Neutrophil (primary cell): ENCODE measurements around the gene SERPINB4.
"Not testable (repeated sequence)": the region's sequence is repeated elsewhere in the genome, so short reads cannot be mapped to it uniquely, and the experiment has no call there.

ENCODE experiments used
- H3K27ac ChIP-seq: fragments of 200-600 bp; sonication (generic); 2 replicates; pipeline ENCODE4 v1.5.1; 2016; ENCODE audit warnings: mild to moderate bottlenecking, moderate library complexity
- H3K27me3 ChIP-seq: fragments of 200-600 bp; sonication (generic); 2 replicates; pipeline ENCODE4 v1.6.0; 2016; ENCODE audit warnings: mild to moderate bottlenecking
- H3K36me3 ChIP-seq: fragments of 200-600 bp; sonication (generic); 2 replicates; pipeline ENCODE4 v1.5.1; 2017
- H3K4me1 ChIP-seq, 2 experiments: fragments of 200-600 bp in 1 of 2; sonication (generic) in 1 of 2; 1 replicate in 1 of 2; 2 replicates in 1 of 2; pipeline versions ENCODE4 v1.5.1 to v1.6.1; 2013 to 2016; ENCODE audit warnings: low read depth in 1 of 2, low read length in 1 of 2, mild to moderate bottlenecking in 1 of 2, moderate library complexity in 1 of 2; ENCODE audit not compliant: control insufficient read depth in 1 of 2, insufficient read depth in 1 of 2
- H3K4me3 ChIP-seq, 2 experiments: fragments of 200-600 bp in 1 of 2; sonication (generic) in 1 of 2; 1 replicate in 1 of 2; 2 replicates in 1 of 2; pipeline ENCODE4 v1.5.1; 2013 to 2016; ENCODE audit warnings: low read depth in 1 of 2, low read length in 1 of 2, mild to moderate bottlenecking in 1 of 2, moderate library complexity in 1 of 2
- H3K9me3 ChIP-seq: fragments of 200-600 bp; sonication (generic); 2 replicates; pipeline ENCODE4 v1.5.1; 2016
- TF ChIP-seq, protein P1 (sequence below): fragments of 200-600 bp; sonication (generic); IDR thresholded peaks from 2 replicates; pipeline ENCODE4 v1.5.1; 2016; ENCODE audit warnings: antibody characterized with exemption

SERPINB4 gene

GRCh38 chr18:63644142-63644541 is at the start of gene SERPINB4:
Gene SERPINB4, minus strand, starts transcription at chr18:63644256. Its CDS starts 679 bp downstream, at chr18:63643577.
- H3K9me3 ChIP-seq, H3K36me3 ChIP-seq, H3K4me1 ChIP-seq, H3K27ac ChIP-seq, H3K4me3 ChIP-seq, H3K27me3 ChIP-seq: not testable (repeated sequence)

DNA sequence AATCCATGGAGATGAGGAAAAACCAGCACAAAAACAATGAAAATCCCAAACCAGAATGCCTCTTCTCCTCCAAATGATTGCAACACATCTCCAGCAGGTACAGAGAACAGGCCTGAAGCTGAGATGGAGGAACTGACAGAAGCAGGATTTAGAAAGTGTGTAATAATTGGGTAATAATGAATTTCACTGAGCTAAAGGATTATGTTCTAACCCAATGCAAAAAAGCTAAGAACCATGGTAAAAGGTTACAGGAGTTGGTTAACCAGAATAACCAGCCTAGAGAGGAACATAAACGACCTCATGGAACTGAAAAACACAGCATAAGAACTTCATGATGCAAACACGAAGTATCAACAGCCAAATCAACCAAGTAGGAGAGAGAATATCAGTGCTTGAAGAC is 45.0 kb upstream of the SERPINB4 start:
- Histone ChIP-seq H3K27ac (no peak overlapping the region), H3K4me3 (no peak overlapping the region), H3K27me3 (no peaks in the 10 kb centered on the region), H3K9me3 (no peaks in the 10 kb centered on the region), H3K4me1 (peaks cover 12 to 18% of the 10 kb centered on the region in 2 experiments), H3K36me3 (no peaks in the 10 kb centered on the region)
- TF ChIP-seq, protein P1, sequence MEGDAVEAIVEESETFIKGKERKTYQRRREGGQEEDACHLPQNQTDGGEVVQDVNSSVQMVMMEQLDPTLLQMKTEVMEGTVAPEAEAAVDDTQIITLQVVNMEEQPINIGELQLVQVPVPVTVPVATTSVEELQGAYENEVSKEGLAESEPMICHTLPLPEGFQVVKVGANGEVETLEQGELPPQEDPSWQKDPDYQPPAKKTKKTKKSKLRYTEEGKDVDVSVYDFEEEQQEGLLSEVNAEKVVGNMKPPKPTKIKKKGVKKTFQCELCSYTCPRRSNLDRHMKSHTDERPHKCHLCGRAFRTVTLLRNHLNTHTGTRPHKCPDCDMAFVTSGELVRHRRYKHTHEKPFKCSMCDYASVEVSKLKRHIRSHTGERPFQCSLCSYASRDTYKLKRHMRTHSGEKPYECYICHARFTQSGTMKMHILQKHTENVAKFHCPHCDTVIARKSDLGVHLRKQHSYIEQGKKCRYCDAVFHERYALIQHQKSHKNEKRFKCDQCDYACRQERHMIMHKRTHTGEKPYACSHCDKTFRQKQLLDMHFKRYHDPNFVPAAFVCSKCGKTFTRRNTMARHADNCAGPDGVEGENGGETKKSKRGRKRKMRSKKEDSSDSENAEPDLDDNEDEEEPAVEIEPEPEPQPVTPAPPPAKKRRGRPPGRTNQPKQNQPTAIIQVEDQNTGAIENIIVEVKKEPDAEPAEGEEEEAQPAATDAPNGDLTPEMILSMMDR: no peak

DNA sequence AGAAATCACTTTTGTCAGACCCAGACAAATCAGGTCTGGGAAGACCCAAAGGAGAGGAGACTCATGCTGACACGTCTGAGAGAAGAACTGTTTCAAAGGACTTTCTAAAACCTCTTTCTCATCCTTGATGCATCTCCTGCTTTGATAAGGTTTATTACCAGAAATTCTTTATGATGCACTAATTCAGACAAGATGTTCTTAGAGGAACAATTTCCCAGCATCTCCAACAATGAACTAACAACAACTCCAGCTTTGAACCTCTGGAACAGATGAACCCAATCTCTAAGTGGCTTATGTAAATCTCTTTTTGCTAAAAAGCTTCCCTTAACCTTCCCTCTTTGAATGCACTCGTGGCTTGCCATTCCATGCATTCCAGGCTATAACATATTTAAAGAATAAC is 42.8 kb upstream of the SERPINB4 start:
- Histone ChIP-seq H3K27ac (no peak overlapping the region), H3K27me3 (no peaks in the 10 kb centered on the region), H3K36me3 (no peaks in the 10 kb centered on the region), H3K9me3 (no peaks in the 10 kb centered on the region), H3K4me3 (no peak overlapping the region), H3K4me1 (peaks cover 12 to 23% of the 10 kb centered on the region in 2 experiments)
- TF ChIP-seq, protein P1: no peak

GRCh38 chr18:63684718-63685117 is 40.7 kb upstream of the SERPINB4 start:
- Histone ChIP-seq H3K27me3 (no peaks in the 10 kb centered on the region), H3K4me3 (no peak overlapping the region), H3K9me3 (no peaks in the 10 kb centered on the region), H3K36me3 (no peaks in the 10 kb centered on the region), H3K27ac (no peak overlapping the region), H3K4me1 (peaks cover 12 to 21% of the 10 kb centered on the region in 2 experiments)
- TF ChIP-seq, protein P1: no peak

DNA sequence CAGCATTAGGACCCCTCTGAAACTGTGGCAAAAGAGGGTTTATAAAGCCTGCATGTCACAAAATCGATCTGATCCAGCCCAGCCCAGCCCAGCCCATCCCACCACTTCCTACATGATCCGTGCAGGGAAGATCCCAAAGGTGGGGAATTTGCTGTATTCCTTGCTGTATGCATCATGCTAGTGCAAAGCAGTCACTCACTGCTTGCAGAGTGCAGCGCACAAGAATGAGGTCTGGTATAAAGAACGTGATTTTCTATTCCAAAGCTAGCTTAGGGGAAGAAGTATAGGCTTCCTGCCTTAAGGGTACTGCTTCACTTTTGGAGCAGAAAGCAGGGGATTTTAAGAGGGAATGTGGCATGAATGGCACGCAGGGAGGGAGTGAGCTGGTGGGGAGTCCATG is 39.8 kb upstream of the SERPINB4 start:
- H3K27me3 ChIP-seq: no peaks in the 10 kb centered on the region
- peaks cover 5 to 13% of the 10 kb centered on the region in 2 experiments for H3K4me1 ChIP-seq
- TF ChIP-seq, protein P1: no peak
- no peaks in the 10 kb centered on the region for H3K36me3 ChIP-seq
- H3K27ac ChIP-seq: no peak overlapping the region
- H3K9me3 ChIP-seq: no peaks in the 10 kb centered on the region
- H3K4me3 ChIP-seq: no peak overlapping the region

DNA sequence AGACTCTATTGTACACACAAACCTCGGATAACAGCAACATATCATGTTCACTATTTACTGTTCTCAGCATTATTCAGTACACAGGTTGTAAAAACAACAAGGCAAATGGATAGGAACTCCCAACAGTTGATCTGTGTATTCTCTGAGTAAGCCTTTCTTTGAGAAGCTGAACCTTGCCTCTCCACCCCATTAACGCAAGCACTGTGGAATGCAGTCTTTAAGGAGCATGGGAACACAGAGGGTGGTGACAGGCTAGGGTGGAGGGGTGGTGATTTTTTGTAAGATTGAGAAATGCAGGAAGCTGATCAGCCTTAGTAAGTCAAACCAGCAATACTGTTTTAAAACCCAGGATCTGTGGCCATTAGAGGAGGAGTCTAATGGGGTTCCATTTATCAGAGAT is 39.1 kb upstream of the SERPINB4 start:
- no peak overlapping the region for H3K4me3 ChIP-seq
- TF ChIP-seq, protein P1: no peak

More for the DNA sequence above, 39.1 kb upstream of the SERPINB4 start:
- no peaks in the 10 kb centered on the region for H3K27me3 ChIP-seq
- H3K36me3 ChIP-seq: no peaks in the 10 kb centered on the region
- H3K27ac ChIP-seq: no peak overlapping the region
- peaks cover 3 to 10% of the 10 kb centered on the region in 2 experiments for H3K4me1 ChIP-seq
- no peaks in the 10 kb centered on the region for H3K9me3 ChIP-seq
